ENCODE results near the gene AFAP1.

GRCh38 chr4:7759216-7759615, 180.4 kb downstream of the AFAP1 start:
- TF ChIP-seq POLR2A (IDR thresholded peaks at IDR 0.05; ENCODE audit: low read depth, low read length) (no peak), CTCF (IDR thresholded peaks at IDR 0.05; ENCODE audit: extremely low read depth in 1 of 2, insufficient read depth in 1 of 2, low read depth in 1 of 2, low read length in 2 of 2) (no peak), POLR2AphosphoS5 (IDR thresholded peaks at IDR 0.05; ENCODE audit: insufficient read depth, low read depth, low read length) (no peak), EZH2 (IDR thresholded peaks at IDR 0.05; ENCODE audit: borderline replicate concordance, low read depth, low read length, severe bottlenecking) (no peak), MYC (IDR thresholded peaks at IDR 0.05; ENCODE audit: low read depth, low read length) (no peak), MAX (IDR thresholded peaks at IDR 0.05; ENCODE audit: insufficient read depth, insufficient read length) (no peak), FOS (IDR thresholded peaks at IDR 0.05; ENCODE audit: borderline replicate concordance, insufficient read depth, low read length) (no peak)
